Measurements from ENCODE around the gene GLRX2.
"Not testable (repeated sequence)": the region's sequence is repeated elsewhere in the genome, so short reads cannot be mapped to it uniquely, and the experiment has no call there.

- TF ChIP-seq POLR2A (IDR thresholded peaks at IDR 0.05; ENCODE audit: low read depth, low read length); TAF1 (IDR thresholded peaks at IDR 0.05; ENCODE audit: borderline replicate concordance, low read depth, low read length); POLR2AphosphoS5 (IDR thresholded peaks at IDR 0.05; ENCODE audit: low read depth, low read length): not testable (repeated sequence)
Measured at GRCh38 chr1:193048913-193049312, 56.3 kb downstream of the GLRX2 start.
